GM13977 (cell line): Measurements from ENCODE around the gene CHD9.

Experiments used
- DNase-seq: peaks from one replicate; pipeline ENCODE4 v3.0.0; 2012; ENCODE audit warnings: low spot score
- in situ Hi-C: fragments of 300-500 bp; cut with MboI; formaldehyde crosslinking; loops from one replicate; pipeline ENCODE4 v1.12.0; 2022; ENCODE audit warnings: low sequenced_read_pairs, low pct_unique_long_range_greater_than_20kb, mixed read lengths, inconsistent platforms; ENCODE audit not compliant: unreplicated experiment
- TF ChIP-seq, protein P1 (sequence below): IDR thresholded peaks from 2 replicates; pipeline ENCODE4 v1.5.1; 2012; ENCODE audit warnings: mild to moderate bottlenecking, control low read depth; ENCODE audit not compliant: insufficient read depth; ENCODE audit errors: extremely low read depth, missing control alignments

Gene CHD9

DNA sequence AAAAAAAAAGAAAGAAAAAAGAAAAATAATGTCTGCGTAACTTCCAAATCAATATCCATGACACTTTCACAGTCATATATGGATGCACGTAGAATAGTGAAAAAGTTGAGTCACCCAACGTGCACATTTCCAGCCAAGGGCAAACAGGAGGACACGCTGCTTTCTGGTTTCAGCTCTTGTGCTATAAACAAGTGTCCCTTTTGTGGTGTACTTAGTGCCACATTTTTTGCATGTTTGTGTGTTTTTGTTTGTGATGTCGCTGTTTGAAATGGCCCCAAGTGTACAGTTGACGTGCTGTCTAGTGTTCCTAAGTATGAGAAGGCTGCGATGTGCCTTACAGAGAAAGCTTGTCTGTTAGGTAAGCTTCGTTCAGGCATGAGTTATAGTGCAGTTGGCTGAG lies 2.9 kb downstream of the CHD9 start:
- in situ Hi-C loops = loop anchor here (25.0 kb wide), 1 partner anchor 105 kb away; no protein-coding TSS in a partner anchor
- DNase-seq = no peak
- TF ChIP-seq, protein P1, sequence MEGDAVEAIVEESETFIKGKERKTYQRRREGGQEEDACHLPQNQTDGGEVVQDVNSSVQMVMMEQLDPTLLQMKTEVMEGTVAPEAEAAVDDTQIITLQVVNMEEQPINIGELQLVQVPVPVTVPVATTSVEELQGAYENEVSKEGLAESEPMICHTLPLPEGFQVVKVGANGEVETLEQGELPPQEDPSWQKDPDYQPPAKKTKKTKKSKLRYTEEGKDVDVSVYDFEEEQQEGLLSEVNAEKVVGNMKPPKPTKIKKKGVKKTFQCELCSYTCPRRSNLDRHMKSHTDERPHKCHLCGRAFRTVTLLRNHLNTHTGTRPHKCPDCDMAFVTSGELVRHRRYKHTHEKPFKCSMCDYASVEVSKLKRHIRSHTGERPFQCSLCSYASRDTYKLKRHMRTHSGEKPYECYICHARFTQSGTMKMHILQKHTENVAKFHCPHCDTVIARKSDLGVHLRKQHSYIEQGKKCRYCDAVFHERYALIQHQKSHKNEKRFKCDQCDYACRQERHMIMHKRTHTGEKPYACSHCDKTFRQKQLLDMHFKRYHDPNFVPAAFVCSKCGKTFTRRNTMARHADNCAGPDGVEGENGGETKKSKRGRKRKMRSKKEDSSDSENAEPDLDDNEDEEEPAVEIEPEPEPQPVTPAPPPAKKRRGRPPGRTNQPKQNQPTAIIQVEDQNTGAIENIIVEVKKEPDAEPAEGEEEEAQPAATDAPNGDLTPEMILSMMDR = no peak

DNA sequence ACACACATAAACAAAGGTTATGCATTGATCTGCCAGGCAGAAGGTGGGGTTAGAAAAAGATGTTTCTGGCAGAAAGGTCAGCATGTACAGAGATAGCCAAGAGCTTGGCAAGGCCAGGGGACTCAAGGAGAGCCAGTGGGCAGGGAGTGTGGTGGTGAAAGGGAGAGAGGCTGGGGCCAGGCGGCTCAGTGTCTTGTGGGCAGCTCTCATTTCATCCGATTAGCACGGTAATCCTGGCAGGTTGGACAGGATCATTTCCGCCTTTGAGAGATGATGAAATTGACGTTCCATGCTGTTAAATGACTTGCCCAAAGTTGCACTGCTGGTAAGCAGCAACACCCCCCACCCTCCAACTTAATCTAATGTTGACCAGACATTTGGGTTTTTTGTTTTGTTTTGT lies 3.6 kb downstream of the CHD9 start:
- no peak for DNase-seq
- TF ChIP-seq, protein P1 = no peak
- in situ Hi-C loops = loop anchor here (25.0 kb wide), 1 partner anchor 104 kb away; no protein-coding TSS in a partner anchor

DNA sequence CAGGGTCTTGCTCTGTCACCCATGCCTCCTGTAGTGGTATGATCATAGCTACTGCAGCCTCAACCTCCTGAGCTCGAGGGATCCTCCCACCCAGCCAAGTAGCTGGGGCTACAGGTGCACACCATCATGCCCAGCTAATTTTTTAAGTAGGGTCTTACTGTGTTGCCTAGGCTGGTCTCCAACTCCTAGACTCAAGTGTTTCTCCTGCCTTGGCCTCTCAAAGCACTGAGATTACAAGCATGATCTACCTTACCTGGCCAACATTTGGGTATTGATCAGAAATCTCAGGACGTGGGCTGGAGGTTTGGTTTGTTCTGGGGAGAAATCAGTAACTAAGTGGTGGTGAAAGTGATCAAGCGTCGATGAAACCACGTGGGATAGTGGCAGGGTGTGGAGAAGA lies 4.1 kb downstream of the CHD9 start:
- TF ChIP-seq, protein P1 = no peak
- in situ Hi-C loops = loop anchor here (25.0 kb wide), 1 partner anchor 103 kb away; no protein-coding TSS in a partner anchor
- no peak for DNase-seq

DNA sequence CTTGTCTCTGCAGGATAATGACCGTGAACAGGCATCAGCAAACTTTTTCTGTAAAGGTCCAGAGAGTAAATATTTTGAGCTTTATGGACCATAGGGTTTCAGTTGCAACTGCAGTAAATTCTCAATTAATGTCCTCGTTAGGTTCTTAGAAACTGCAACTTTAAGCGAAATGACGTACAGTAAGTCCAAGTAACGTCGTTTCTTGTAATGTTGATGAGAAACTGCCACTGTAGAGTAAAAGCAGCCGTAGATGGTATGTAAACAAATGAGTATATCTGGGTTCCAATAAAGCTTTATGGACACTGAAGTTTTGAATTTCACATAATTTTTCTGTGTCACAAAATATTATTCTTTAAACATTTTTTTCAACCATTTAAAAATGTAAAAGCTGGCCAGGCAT lies 4.9 kb downstream of the CHD9 start:
- TF ChIP-seq, protein P1 = no peak
- DNase-seq = no peak
- in situ Hi-C loops = loop anchor here (25.0 kb wide), 1 partner anchor 103 kb away; no protein-coding TSS in a partner anchor

DNA sequence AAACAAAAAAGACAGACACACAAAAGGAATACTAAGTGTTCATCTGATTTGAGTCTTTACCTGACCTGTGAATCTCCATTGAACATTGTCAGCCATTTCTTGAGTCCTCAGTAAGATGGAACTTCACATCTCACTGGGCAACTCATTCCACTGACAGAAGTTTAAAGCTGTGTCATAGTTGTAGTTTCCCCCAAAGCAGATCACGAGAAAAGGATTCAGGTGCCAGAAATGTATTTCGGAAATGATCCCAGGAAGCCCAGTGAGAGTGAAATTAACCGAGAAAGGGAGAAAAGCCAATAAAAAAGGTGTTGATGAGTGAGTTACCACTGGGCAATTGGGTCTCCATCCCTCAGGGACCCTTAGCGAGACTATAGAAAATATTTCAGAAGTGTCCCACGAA lies 6.5 kb downstream of the CHD9 start:
- no peak for DNase-seq
- in situ Hi-C loops = loop anchor here (25.0 kb wide), 1 partner anchor 101 kb away; no protein-coding TSS in a partner anchor
- TF ChIP-seq, protein P1 = no peak

DNA sequence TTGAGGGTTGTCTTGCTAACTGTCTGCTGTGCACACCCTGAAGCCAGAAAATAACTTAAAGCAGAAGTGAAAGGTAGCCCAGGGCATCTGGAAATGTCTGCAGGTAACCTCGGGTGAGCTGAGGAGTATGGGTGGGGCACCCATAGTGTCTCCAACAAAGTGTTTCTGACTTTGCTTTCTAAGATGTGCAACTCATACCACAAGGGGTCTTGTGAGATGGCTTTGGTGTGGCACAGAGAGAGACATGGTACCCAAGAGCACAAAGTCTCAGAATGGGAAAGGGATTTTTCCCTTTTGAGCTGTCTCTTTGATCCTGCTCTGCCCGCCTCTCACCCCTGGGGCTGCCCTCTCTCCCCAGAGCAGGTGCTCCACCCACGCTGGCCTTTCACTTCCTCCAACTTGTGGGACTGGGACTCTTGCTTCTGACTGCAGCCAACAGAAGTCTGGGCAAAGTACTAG lies 6.9 kb downstream of the CHD9 start:
- peak; percentile 67 for DNase-seq
- TF ChIP-seq, protein P1 = peak; percentile 4
- in situ Hi-C loops = loop anchor here (25.0 kb wide), 1 partner anchor 101 kb away; no protein-coding TSS in a partner anchor
